Raji (cell line): Measurements from ENCODE around the gene FCAMR.

Experiments used
- POLR2A ChIP-seq: IDR thresholded peaks from 2 replicates; pipeline ENCODE4 v1.6.1; 2011; ENCODE audit warnings: low read depth, low read length, control low read depth; ENCODE audit not compliant: insufficient read depth

Gene FCAMR

DNA sequence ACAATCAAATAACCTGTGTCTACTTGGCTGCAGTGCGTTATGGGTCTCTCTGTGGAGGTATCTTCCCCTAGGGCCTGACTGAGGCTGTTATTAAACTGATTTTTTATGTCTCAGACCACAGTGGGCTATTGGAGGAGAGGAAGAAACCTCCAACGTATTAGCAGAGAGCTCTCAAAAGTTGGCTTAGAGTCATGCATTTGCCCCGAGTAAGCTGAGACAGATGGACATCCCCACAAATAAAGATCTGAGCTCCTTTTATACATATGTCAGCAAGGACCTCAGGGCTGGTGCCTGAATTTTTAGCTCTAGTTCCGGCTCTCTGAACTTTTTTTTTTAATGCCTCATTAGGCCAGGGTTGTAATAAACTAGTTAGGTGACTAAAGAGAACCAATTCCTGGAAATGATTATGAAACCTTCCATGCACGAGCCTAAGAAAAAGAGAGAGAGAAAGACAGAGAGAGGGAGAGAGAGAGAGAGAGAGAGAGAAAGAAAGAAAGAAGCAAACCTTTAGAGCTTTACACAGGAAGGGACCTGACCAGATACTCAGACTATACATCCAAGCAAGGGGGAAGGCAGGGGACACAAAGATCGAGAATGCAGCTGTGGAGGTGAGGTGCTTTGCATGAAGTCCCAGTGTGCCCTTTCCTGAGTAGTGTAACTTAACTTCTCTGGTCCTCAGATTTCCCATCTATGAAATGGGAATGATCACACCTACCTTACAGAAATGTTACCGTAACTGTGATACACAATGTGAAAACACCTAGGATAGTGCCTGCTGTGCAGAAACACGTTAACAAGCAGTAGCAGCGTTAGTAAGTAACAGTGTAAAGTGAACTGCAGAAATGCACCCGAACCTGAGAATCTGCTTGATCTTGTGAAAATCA is 15.6 kb downstream of the FCAMR start:
- no peak for TF ChIP-seq POLR2A

DNA sequence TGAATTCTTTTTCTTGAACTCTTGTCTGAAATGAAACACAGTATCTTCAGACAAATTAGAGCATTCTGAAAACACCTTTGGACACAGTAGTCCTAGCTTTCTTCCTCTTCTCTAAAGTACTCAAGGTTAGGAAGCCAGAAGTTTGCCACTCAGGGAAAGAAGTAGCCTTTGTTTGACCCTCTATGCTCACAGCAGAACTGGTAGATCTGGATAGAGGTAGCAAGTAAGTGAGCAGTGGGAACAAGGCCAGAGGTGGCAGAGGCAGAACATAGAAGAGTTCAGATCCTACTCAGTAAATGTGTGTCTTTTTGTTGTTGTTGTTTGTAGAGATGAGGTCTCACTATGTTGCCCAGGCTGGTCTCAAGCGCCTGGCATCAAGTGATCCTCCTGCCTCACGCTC is 16.6 kb downstream of the FCAMR start:
- no peak for TF ChIP-seq POLR2A

DNA sequence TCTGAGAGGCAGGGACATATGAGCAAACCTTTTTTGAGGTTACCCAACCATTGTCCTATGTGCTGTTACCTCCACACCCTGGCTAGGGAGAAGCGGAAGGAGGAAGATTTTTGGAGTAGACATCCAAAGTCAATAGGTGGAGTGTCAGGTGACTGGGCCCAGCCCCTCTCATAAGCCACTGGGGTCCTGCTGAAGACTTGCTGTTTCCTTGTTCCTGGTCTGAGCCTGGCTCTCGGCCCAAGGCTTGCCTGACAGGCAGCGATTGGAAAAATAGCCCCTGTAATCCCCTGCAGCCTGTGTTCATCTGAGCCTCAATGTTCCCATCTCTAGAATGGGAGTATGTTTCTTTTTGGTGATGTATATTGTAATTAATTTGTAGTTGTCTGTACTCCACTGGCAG is 17.1 kb downstream of the FCAMR start:
- TF ChIP-seq POLR2A = no peak

DNA sequence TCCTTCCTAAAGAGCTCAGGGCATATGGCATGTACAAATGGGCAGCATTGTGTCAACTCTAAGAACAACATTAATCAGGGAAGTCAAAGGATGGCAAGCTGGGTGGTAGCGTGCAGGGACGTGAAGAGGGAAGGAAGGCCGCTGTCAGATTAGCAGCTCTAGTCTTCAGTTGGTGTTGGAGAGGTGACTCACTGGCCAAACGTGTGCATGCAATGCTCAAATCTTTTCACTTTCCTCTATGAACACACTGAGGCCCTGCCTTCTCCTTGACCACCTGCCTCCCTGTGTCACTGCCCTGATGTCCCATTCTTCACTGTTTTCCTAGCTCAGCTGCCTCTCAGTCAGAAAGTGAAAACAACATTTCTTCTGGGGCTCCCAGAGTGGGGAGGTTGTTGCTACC is 18.1 kb downstream of the FCAMR start:
- no peak for TF ChIP-seq POLR2A

DNA sequence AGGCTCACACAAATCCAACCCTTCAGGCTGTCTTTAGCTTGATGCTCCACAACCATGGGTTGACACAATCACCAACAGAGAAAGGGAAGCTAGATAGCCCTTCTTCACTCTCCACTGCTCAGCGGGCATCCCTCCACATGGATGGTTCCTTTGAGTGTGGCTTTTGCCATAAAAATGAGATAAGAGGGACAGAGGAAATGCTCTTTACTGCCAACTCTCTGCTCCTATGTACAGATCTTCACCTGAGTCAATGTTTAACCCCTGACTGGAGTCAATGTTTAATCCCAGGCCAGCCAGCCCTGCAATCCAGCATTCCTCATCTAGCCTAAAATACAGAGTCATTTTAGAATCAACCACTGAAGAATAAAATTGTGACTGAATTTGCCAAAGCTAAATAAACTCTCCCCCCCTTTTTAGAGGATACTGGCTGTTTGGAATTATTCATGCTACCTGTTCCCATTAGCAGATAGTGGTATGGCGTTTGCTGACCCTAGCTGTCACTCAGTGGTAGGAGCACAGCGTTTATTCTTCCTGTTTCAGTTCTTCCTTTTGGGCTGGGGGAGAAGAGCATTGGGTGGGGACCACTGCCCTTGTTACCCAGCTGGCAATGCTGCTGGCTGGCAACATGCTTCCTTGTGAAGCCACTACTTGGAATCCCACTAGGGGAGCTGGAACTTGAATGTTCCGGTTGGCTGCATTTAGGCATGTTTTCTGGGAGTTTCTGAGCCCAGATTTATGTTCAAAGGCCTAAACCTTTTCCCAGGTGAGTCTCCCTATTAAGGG is 18.8 kb downstream of the FCAMR start:
- no peak for TF ChIP-seq POLR2A

DNA sequence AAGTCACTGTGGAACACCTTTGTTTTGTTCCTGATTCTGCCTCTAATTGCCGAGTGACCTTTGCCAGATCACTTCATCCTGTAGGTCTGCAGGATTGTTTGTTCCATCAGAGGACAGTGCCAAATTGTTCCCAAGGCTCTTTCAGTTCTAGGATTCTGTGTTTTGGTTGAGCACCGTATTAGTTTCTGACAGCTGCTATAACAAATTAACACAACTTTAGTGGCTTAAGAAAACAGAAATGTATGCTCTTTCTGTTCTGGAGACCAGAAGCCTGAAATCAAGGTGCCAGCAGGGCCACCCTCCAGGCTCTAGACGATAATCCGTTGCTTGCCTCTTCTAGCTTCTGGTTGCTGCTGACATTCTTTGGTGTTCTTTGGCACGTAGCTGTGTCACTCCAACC is 20.6 kb downstream of the FCAMR start:
- no peak for TF ChIP-seq POLR2A

DNA sequence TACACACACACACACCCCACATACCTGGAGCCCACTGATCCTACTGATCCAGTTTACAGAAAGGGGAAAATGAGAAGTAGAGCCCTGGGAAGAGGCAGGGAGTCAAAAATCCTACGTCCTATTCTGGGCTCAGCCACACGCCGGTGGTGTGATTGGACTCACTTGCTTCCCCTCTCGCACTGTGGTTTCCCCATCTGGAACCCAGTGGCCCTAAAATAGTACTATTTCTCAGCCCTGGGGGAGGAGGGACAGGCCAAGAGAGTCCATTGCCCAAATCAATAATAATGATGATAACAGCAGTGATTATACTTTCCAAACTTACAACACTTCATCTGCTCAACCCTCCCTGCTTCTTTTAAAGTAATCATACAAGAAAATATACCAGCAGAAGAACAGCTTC is 21.1 kb downstream of the FCAMR start:
- TF ChIP-seq POLR2A = no peak

DNA sequence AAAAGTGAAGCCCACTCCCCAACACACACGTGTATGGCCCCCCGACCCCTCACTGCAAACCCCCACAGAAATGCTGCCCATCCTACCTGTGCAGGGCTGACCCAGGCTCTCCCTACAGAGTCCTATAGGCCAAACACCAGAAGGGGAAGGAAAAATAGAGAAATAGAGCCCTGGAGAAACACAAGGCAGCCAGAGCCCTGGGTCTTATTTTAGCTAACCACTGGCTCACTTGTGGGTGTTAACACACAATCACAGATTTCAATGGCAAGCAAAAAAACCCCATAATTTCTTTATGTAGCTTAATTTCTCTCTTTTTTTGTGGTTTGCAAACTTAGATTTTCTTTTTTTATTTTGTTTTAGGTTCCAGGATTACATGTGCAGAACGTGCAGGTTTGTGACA is 23.0 kb downstream of the FCAMR start:
- no peak for TF ChIP-seq POLR2A

DNA sequence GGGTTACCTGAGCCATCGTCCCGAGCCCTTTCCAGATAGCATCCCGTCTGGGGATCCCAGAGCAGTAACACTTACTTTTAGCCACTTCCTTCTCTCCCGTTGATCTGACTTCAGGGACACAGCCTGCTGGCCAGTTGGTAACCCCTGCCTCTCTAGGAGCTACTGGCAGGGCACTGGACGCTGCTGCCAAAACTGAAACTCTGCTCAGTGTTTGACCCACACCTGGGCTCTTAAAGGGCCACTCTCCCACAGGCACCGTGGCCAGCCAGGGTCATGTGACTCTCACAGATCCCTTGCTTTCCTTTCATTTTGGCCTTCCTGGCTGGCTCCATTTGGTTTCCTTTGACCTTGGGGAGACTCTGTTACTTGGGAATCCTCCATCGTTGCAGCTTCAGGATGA is 24.0 kb downstream of the FCAMR start, which contains the start of gene PIGR:
PIGR (minus strand) TSS at position 206 of the 400 bp plus-strand sequence. CDS start 5,935 bp downstream, outside the sequence.
- TF ChIP-seq POLR2A = no peak

DNA sequence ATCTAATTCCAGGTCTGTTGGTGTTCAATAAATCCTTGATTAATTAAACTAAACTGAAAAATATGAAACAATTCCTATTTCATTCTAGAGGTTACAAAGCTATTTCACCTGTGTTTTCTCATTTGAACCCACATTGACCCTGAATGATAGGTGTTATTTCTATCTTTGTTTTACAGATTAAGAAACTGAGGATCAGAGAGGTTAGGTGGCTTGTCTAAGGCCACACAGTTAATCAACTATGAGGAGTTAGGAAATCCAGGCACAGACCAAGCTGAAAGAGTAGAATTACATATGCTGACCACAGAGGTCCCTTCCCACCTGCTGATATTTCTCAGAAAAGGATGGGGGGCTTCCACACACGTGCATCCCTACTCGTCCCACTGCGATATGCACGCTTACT is 24.5 kb downstream of the FCAMR start:
- no peak for TF ChIP-seq POLR2A

DNA sequence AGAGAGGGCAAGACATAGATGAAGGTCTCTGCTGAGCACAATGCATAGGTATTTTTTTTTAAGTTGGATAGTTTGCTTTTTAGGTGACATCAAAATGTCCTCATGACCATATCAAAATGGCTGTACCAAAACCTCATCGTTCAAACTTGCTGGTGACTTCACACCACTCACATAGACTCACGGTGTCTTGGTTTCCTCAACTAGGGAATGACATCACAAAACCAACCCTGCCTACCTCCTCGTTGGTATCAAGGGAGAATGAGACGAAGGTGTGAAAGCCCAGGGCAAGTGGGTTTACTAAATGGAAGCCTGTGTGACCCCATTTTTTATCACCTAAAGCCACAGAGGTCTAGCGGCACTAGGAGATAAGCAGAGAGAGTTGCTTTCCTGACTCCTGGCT is 25.6 kb downstream of the FCAMR start:
- no peak for TF ChIP-seq POLR2A

DNA sequence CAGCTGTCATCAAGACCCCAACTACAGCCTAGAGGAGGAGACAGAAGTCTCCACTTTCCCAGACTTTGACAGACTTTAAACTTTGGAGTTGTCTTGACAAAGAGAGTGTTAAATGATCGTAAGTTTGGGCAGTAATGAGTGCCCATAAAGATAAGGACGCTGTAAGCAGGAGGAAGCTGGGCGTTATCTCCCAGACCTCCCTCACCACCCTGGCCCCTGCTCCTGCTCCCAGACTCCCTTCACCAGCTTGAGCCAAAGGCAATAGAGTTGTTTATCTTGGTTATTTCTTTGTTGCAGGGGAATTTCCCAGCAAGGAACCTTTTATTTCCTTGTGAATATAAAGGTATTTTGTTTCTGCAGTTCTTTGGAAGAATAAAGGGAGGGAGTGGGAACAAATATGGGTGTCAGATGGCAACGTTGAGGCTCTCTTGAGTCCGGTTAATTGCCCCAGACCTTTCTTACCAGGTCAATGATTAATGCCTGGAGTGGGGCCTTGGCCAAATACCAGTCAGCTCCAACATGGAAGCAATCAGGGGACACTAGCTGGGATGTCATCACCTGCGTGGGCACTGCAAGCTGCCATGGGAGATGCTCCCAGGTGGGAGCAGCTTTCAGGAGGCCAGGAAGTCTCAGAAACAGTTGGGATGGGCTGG is 28.4 kb downstream of the FCAMR start:
- no peak for TF ChIP-seq POLR2A

DNA sequence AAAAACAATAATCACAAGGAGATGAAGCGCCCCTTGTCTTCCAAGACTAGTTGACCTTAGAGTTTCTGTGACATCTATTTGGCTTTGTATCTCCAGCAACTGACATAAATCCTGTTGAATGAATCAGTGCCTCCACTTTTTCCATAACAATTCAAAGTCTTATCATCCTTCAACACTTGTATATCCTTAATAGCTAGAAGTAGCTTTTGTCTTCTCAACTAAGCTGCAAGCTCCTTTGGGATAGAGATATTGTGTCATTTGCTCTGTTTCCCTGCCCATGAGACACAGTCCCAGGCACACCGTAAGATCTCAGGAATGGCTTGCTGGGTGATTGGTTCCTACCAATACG is 29.7 kb downstream of the FCAMR start:
- TF ChIP-seq POLR2A = no peak

DNA sequence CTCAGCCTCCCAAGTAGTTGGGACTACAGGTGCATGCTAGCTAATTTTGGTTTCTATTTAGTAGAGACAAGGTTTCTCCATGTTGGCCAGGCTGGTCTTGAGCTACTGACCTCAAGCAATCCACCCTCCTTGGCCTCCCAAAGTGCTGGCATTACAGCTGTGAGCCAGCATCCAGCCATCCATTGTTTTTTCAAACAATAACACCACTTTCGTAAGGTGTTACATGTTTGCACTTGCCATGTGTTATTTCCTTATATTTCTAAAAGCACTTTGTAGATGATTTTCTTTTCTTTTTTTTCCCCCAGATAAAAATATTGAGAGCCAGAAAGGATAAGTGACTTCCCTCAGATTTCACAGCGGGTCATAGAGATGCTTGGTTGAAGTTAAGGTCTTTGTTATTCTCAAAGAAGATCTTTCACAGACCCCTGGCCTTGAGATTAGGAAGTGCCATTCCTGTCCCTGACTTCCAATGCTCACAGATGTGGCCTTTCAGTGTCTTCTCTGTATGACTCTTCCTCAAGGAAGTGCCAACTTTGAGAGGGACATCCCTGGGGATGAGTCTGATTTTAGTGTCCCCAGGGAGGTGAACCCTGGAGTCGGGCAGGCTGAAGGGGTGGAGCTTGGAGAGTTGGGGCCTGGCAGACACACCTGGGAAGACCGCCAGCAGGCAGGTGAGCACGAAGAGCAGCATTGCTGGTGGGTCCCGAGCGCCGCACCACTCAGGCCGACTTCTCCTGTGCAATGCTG is 30.2 kb downstream of the FCAMR start:
- no peak for TF ChIP-seq POLR2A

DNA sequence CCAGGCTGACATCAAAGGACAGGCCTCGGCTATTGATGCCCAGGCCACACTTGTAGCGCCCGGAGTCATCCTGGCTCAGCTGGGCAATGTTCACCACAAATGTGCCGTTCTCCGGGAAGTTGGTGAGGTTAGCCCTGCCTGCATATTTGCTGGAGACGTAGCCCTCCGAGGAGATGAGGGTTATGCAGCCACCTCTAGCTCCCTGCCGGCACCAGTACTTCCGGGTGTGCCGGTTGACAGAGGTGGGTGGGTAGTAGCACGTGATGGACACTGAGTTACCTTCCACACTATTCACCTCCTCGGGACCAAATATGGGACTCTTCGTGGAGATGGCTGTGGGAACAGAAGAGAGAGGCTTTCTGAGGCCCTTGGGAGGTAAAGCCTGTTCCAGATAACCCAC is 31.1 kb downstream of the FCAMR start:
- TF ChIP-seq POLR2A = no peak
